ENCODE results near the gene ETV4. TPM values are rescaled to one million over a fixed set of nuclear protein-coding genes. Genes with fewer than 3 reads are reported as not detected.
"Not testable (repeated sequence)": the region's sequence is repeated elsewhere in the genome, so short reads cannot be mapped to it uniquely, and the experiment has no call there.

ETV4 gene
- total RNA-seq, 1 experiment from 2014 or later, result 195 TPM

GRCh38 chr17:43517161-43517560 lies 29.0 kb downstream of the ETV4 start (continued):
- TF ChIP-seq ZBTB43 (CRISPR knock-in tag; IDR thresholded peaks at IDR 0.05) (no peak), HMGA2 (CRISPR knock-in tag; IDR thresholded peaks at IDR 0.05) (no peak), GRHL2 (CRISPR knock-in tag; IDR thresholded peaks at IDR 0.05; ENCODE audit: insufficient replicate concordance, severe bottlenecking) (no peak)
- TF ChIP-seq, protein P1, sequence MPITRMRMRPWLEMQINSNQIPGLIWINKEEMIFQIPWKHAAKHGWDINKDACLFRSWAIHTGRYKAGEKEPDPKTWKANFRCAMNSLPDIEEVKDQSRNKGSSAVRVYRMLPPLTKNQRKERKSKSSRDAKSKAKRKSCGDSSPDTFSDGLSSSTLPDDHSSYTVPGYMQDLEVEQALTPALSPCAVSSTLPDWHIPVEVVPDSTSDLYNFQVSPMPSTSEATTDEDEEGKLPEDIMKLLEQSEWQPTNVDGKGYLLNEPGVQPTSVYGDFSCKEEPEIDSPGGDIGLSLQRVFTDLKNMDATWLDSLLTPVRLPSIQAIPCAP (CRISPR knock-in tag; IDR thresholded peaks at IDR 0.05), result no peak

DNA sequence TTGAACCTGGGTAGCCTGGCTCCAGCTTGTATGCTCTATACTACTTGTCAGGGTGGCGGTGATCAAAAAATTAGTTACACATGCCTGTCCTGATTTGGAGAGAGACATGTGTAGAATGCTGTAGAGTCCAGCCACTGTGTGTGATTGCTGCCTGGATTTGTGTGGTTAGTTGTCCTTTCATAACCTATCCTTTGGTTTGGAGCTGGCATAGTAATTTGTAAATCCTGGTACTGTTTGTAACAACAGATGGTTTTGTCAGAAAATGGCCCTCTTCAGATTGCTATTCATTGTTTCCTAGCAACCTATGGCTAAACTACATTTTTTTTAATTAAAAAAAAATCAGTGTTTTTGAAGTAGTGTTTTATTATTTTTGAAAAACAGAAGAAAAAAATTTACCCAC lies 30.5 kb downstream of the ETV4 start:
- H3K4me3 Mint-ChIP-seq, result no peak overlapping the region

DNA sequence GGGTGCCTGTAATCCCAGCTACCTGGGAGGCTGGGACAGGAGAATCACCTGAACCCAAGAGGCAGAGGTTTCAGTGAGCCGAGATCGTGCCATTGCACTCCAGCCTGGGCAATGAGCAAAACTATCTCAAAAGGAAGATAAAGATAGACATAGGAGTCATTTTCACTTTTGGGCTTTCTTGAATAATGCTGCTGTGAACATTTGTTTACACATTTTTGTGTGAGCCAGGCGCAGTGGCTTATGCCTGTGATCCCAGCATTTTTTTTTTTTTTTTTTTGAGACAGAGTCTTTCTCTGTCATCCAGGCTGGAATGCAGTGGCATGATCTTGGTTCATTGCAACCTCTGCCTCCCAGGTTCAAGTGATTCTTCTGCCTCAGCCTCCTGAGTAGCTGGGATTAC lies 34.9 kb downstream of the ETV4 start:
- ATAC-seq, result not testable (repeated sequence)

More for the DNA sequence above, 30.5 kb downstream of the ETV4 start:
- TF ChIP-seq EMX1 (CRISPR knock-in tag; IDR thresholded peaks at IDR 0.05), result no peak
- no peak for TF ChIP-seq TP53 (CRISPR knock-in tag; IDR thresholded peaks at IDR 0.05)
- Mint-ChIP-seq H3K36me3 (peaks cover 61% of the 10 kb centered on the region), H3K27ac (no peak overlapping the region), H3K4me1 (no peaks in the 10 kb centered on the region; the same call in 1 of the 2 replicates), H3K9me3 (no peaks in the 10 kb centered on the region), H3K27me3 (ENCODE audit: low read depth) (no peaks in the 10 kb centered on the region)
- DNase-seq (ENCODE audit: low spot score) (no peak), ATAC-seq (no peak)
- ChIA-PET CTCF (interaction anchor here (0.9 kb wide), 1 partner anchor 178 kb away, joined by 3 read pairs; no protein-coding TSS in a partner anchor), POLR2A (no interaction called here)

DNA sequence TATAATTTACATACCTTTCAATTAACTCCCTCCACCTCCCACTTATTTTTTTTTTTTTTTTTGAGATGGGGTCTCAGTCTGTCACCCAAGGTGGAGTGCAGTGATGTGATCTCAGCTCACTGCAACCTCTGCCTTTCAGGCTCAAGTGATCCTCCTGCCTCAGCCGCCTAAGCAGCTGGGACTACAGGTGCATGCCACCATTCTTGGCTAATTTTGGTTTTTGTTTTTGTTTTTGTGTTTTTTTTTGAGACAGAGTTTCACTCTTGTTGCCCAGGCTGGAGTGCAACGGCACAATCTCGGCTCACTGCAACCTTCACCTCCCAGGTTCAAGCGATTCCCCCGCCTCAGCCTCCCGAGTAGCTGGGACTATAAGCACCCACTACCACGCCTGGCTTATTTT lies 36.7 kb downstream of the ETV4 start:
- H3K4me1 Mint-ChIP-seq; H3K4me3 Mint-ChIP-seq; H3K27ac Mint-ChIP-seq; H3K9me3 Mint-ChIP-seq; DNase-seq (ENCODE audit: low spot score); H3K27me3 Mint-ChIP-seq (ENCODE audit: low read depth); POLR2A ChIA-PET; ATAC-seq; CTCF ChIA-PET: not testable (repeated sequence)
- peaks cover 65% of the 10 kb centered on the region for H3K36me3 Mint-ChIP-seq

More for the DNA sequence above, 34.9 kb downstream of the ETV4 start:
- DNase-seq (ENCODE audit: low spot score); CTCF ChIA-PET; POLR2A ChIA-PET; H3K9me3 Mint-ChIP-seq; H3K4me3 Mint-ChIP-seq; H3K27ac Mint-ChIP-seq; H3K4me1 Mint-ChIP-seq; H3K27me3 Mint-ChIP-seq (ENCODE audit: low read depth): not testable (repeated sequence)
- peaks cover 63% of the 10 kb centered on the region for H3K36me3 Mint-ChIP-seq

GRCh38 chr17:43490621-43491020 lies 55.5 kb downstream of the ETV4 start:
- Mint-ChIP-seq H3K9me3 (no peaks in the 10 kb centered on the region), H3K27me3 (ENCODE audit: low read depth) (no peaks in the 10 kb centered on the region), H3K36me3 (peaks cover 54% of the 10 kb centered on the region), H3K4me1 (no peaks in the 10 kb centered on the region), H3K27ac (no peak overlapping the region), H3K4me3 (no peak overlapping the region)
- DNase-seq (ENCODE audit: low spot score) (no peak), ATAC-seq (no peak)
- ChIA-PET POLR2A (interaction anchor here (0.6 kb wide), 1 partner anchor 185 kb away, joined by 3 read pairs; no protein-coding TSS in a partner anchor), CTCF (no interaction called here)
- TF ChIP-seq, protein P2, sequence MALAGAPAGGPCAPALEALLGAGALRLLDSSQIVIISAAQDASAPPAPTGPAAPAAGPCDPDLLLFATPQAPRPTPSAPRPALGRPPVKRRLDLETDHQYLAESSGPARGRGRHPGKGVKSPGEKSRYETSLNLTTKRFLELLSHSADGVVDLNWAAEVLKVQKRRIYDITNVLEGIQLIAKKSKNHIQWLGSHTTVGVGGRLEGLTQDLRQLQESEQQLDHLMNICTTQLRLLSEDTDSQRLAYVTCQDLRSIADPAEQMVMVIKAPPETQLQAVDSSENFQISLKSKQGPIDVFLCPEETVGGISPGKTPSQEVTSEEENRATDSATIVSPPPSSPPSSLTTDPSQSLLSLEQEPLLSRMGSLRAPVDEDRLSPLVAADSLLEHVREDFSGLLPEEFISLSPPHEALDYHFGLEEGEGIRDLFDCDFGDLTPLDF (CRISPR knock-in tag; IDR thresholded peaks at IDR 0.05), result no peak
- no peak for TF ChIP-seq E2F4 (CRISPR knock-in tag; IDR thresholded peaks at IDR 0.05; ENCODE audit: borderline replicate concordance, low read depth)
- TF ChIP-seq ZNF317 (CRISPR knock-in tag; IDR thresholded peaks at IDR 0.05; ENCODE audit: borderline replicate concordance, low read depth), result no peak
- TF ChIP-seq, protein P3, sequence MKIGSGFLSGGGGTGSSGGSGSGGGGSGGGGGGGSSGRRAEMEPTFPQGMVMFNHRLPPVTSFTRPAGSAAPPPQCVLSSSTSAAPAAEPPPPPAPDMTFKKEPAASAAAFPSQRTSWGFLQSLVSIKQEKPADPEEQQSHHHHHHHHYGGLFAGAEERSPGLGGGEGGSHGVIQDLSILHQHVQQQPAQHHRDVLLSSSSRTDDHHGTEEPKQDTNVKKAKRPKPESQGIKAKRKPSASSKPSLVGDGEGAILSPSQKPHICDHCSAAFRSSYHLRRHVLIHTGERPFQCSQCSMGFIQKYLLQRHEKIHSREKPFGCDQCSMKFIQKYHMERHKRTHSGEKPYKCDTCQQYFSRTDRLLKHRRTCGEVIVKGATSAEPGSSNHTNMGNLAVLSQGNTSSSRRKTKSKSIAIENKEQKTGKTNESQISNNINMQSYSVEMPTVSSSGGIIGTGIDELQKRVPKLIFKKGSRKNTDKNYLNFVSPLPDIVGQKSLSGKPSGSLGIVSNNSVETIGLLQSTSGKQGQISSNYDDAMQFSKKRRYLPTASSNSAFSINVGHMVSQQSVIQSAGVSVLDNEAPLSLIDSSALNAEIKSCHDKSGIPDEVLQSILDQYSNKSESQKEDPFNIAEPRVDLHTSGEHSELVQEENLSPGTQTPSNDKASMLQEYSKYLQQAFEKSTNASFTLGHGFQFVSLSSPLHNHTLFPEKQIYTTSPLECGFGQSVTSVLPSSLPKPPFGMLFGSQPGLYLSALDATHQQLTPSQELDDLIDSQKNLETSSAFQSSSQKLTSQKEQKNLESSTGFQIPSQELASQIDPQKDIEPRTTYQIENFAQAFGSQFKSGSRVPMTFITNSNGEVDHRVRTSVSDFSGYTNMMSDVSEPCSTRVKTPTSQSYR (CRISPR knock-in tag; IDR thresholded peaks at IDR 0.05), result no peak
- TF ChIP-seq FOXJ3 (CRISPR knock-in tag; IDR thresholded peaks at IDR 0.05; ENCODE audit: borderline replicate concordance), result no peak
- TF ChIP-seq ELF4 (CRISPR knock-in tag; IDR thresholded peaks at IDR 0.05; ENCODE audit: low read depth), result no peak
- TF ChIP-seq CREB1 (CRISPR knock-in tag; IDR thresholded peaks at IDR 0.05), result no peak
- no peak for TF ChIP-seq CDX4 (CRISPR knock-in tag; IDR thresholded peaks at IDR 0.05; ENCODE audit: borderline replicate concordance)
- TF ChIP-seq FOXK1 (CRISPR knock-in tag; IDR thresholded peaks at IDR 0.05), result no peak
- TF ChIP-seq E2F5 (CRISPR knock-in tag; IDR thresholded peaks at IDR 0.05), result no peak
- no peak for TF ChIP-seq ETV6 (CRISPR knock-in tag; IDR thresholded peaks at IDR 0.05)
